GM12878 (cell line): ENCODE data around the gene FBXL14. TPM values are rescaled to one million over a fixed set of nuclear protein-coding genes. Genes with fewer than 3 reads are reported as not detected.

Source experiments
- ATAC-seq: fragments of 200-7000 bp; cut with Tn5 transposase; 3 replicates; pipeline ENCODE4 v1.9.1; 2020; ENCODE audit warnings: mild to moderate bottlenecking, moderate library complexity
- BruUV-seq: library from RNA; stranded (reverse); fragments of 400-500 nt; replicated peaks from 2 replicates; lab custom pipeline; 2021; lab: Mats Ljungman, UMichigan
- CTCF ChIA-PET: fragments of 300-600 bp; sonication (Branson Sonifier 250); formaldehyde crosslinking; extraction: SDS; loops from one replicate; lab custom pipeline; 2021; ENCODE audit warnings: inconsistent platforms; lab: Yijun Ruan, JAX
- POLR2A ChIA-PET: fragments of 350-600 bp; formaldehyde crosslinking; extraction: SDS; loops from one replicate; lab custom pipeline; 2021; ENCODE audit warnings: inconsistent platforms; lab: Charles Lee
- RAD21 ChIA-PET: fragments of 300-600 bp; sonication (Branson Sonifier 250); formaldehyde crosslinking; loops from one replicate; lab custom pipeline; 2023; ENCODE audit warnings: antibody characterized with exemption; ENCODE audit not compliant: unreplicated experiment; lab: Charles Lee
- SMC1A ChIA-PET: fragments of 300-600 bp; sonication (Branson Sonifier 250); formaldehyde crosslinking; loops from one replicate; lab custom pipeline; 2023; ENCODE audit not compliant: unreplicated experiment, uncharacterized antibody; lab: Charles Lee
- DNase-seq: peaks from one replicate; pipeline ENCODE4 v3.0.0-alpha.2; 2011; ENCODE audit warnings: low read depth, low spot score
- FAIRE-seq: peaks from 3 replicates; lab custom pipeline; 2011; peaks lifted over from hg19 to GRCh38; lab: Jason Lieb, UNC
- H2AFZ ChIP-seq: 2 replicates; pipeline ENCODE4 v1.6.0; 2011; ENCODE audit warnings: low read depth, low read length, control low read depth; ENCODE audit not compliant: control insufficient read depth
- H3K27ac ChIP-seq: 2 replicates; pipeline ENCODE4 v1.5.1; 2011; ENCODE audit warnings: control low read depth; ENCODE audit not compliant: control insufficient read depth, insufficient read depth
- H3K27me3 ChIP-seq, 2 experiments: replicated peaks in 1 of 2; 2 replicates each; pipeline versions ENCODE4 v1.6.0 to v1.6.1; 2011; ENCODE audit warnings: low read length in 1 of 2; ENCODE audit not compliant: control insufficient read depth in 2 of 2, insufficient read depth in 2 of 2
- H3K36me3 ChIP-seq, 2 experiments: 2 replicates each; pipeline ENCODE4 v1.5.1; 2011; ENCODE audit warnings: low read length in 1 of 2; ENCODE audit not compliant: control insufficient read depth in 2 of 2, insufficient read depth in 2 of 2
- H3K4me1 ChIP-seq: 2 replicates; pipeline ENCODE4 v1.6.1; 2011; ENCODE audit warnings: mild to moderate bottlenecking, low read length, moderate library complexity, mixed read lengths; ENCODE audit not compliant: control insufficient read depth, insufficient read depth
- H3K4me2 ChIP-seq: 2 replicates; pipeline ENCODE4 v1.6.0; 2011; ENCODE audit warnings: control low read depth; ENCODE audit not compliant: control insufficient read depth, insufficient read depth
- H3K4me3 ChIP-seq: fragments of 200-600 bp; sonication (generic); 2 replicates; pipeline ENCODE4 v1.5.1; 2016
- H3K79me2 ChIP-seq: 2 replicates; pipeline ENCODE4 v1.6.0; 2011; ENCODE audit warnings: low read length; ENCODE audit not compliant: control insufficient read depth, insufficient read depth
- H3K9ac ChIP-seq: 2 replicates; pipeline ENCODE4 v1.8.0; 2011; ENCODE audit warnings: low read length, control low read depth, mixed read lengths; ENCODE audit not compliant: control insufficient read depth, insufficient read depth
- H3K9me3 ChIP-seq: replicated peaks from 3 replicates; pipeline ENCODE4 v1.5.1; 2011; ENCODE audit warnings: mild to moderate bottlenecking, low read length; ENCODE audit not compliant: control insufficient read depth, insufficient read depth
- H4K20me1 ChIP-seq: 2 replicates; pipeline ENCODE4 v1.6.0; 2011; ENCODE audit not compliant: control insufficient read depth, insufficient read depth
- BRCA1 ChIP-seq: IDR thresholded peaks from 2 replicates; pipeline ENCODE4 v1.6.1; 2011; ENCODE audit warnings: low read depth, low read length, improper control_type of control experiment
- RB1 ChIP-seq: fragments of 450-650 bp; formaldehyde crosslinking; IDR thresholded peaks from 2 replicates; pipeline ENCODE4 v1.6.1; 2017; ENCODE audit warnings: mild to moderate bottlenecking, borderline replicate concordance
- SRF ChIP-seq, 2 experiments: IDR thresholded peaks; 2 replicates each; pipeline ENCODE4 v1.6.1; 2011; ENCODE audit warnings: low read depth in 2 of 2, low read length in 2 of 2, mild to moderate bottlenecking in 1 of 2, moderate library complexity in 1 of 2
- TARDBP ChIP-seq: IDR thresholded peaks from 2 replicates; pipeline ENCODE4 v1.6.1; 2016; ENCODE audit warnings: borderline replicate concordance
- TCF12 ChIP-seq: IDR thresholded peaks from 2 replicates; pipeline ENCODE4 v1.6.1; 2011; ENCODE audit warnings: low read depth, mild to moderate bottlenecking, low read length
- WGBS: methylation state at CpG from one replicate; pipeline ENCODE4 v1.1.6; 2016; ENCODE audit warnings: low lambda C conversion rate; ENCODE audit not compliant: insufficient replicate concordance, insufficient coverage; ENCODE audit errors: missing lambda C conversion rate; 5-methylcytosine and 5-hydroxymethylcytosine counted together
- in situ Hi-C: fragments of 300-500 bp; cut with MboI; formaldehyde crosslinking; loops from 9 replicates; pipeline ENCODE4 v1.14.3; 2018; ENCODE audit warnings: mixed read lengths
- intact Hi-C: fragments of 100-400 bp; cut with micrococcal nuclease; formaldehyde crosslinking; loops from one replicate; pipeline ENCODE4 v1.14.2; 2022; ENCODE audit not compliant: unreplicated experiment
- polyA plus RNA-seq, 11 experiments: library from polyadenylated mRNA; depleted of rRNA in 4 of 11; unstranded in 6 of 11; stranded (reverse) in 5 of 11; fragments of >200 nt; fragmentation: Nextera tagmentation in 4 of 11; fragmentation: Illumina TruSeq in 1 of 11; extraction: Ambion mirVana in 4 of 11; extraction: Trizol in 1 of 11; gene quantifications; 1 replicate in 1 of 11; 2 replicates in 10 of 11; pipeline versions ENCODE4 v1.2.1 to v1.2.3, GENCODE V29; 2011 to 2016; ENCODE audit warnings: inconsistent platforms in 2 of 11, missing spikeins in 2 of 11, low read depth in 1 of 11
- total RNA-seq, 4 experiments: library from RNA; depleted of rRNA in 3 of 4; stranded (reverse); fragments of >200 nt in 3 of 4; fragmentation: Illumina TruSeq in 1 of 4; extraction: Trizol in 1 of 4; gene quantifications; 2 replicates each; pipeline versions ENCODE4 v1.2.1 to v1.2.3, GENCODE V29; 2013 to 2021

Gene FBXL14
- total and polyA plus RNA-seq, 10 of the 15 experiments (the other 5 are each of a cell fraction or from before 2014, with no cell fraction given) = 0.44 to 19.0 (median 2.9) TPM

GRCh38 chr12:1638203-1638602, 43.8 kb upstream of the FBXL14 start:
- TF ChIP-seq SRF (IDR thresholded peaks at IDR 0.05; ENCODE audit: low read depth in 2 of 2, low read length in 2 of 2) (no peak), TCF12 (no peak), TARDBP (no peak)
- TF ChIP-seq, all 136 proteins: peak for 0
- CTCF ChIA-PET = interaction anchor here (0.7 to 7.3 kb wide), 5 partner anchors 9 to 301 kb away, joined by 3 to 112 read pairs (median 6); partner anchors contain the start of gene WNT5B
- Histone ChIP-seq H3K79me2 (no peaks in the 10 kb centered on the region), H3K9me3 (no peaks in the 10 kb centered on the region), H3K27ac (no peak overlapping the region), H3K36me3 (no peaks in the 10 kb centered on the region), H3K4me2 (no peak overlapping the region), H4K20me1 (no peaks in the 10 kb centered on the region), H3K4me3 (no peak overlapping the region), H3K9ac (no peak overlapping the region), H2AFZ (no peak overlapping the region), H3K27me3 (no peaks in the 10 kb centered on the region), H3K4me1 (no peaks in the 10 kb centered on the region)
- in situ Hi-C loops = no loop called here
- SMC1A ChIA-PET = interaction anchor here (0.9 to 1.1 kb wide), 2 partner anchors 153 to 579 kb away, joined by 3 read pairs; no protein-coding TSS in a partner anchor
- BruUV-seq = no TSS peak
- ATAC-seq = no peak
- no peak for FAIRE-seq
- POLR2A ChIA-PET = no interaction called here
- intact Hi-C loops = no loop called here
- RAD21 ChIA-PET = interaction anchor here (1.9 kb wide), 1 partner anchor 153 kb away, joined by 7 read pairs; no protein-coding TSS in a partner anchor
- 50% methylated on average over 5 of the region's 5 CpGs for WGBS
- DNase-seq = no peak

GRCh38 chr12:1635301-1636095, 41.1 kb upstream of the FBXL14 start:
- RAD21 ChIA-PET = interaction anchor here (0.9 to 2.5 kb wide), 7 partner anchors 8 to 518 kb away, joined by 3 to 44 read pairs (median 6); no protein-coding TSS in a partner anchor
- SMC1A ChIA-PET = interaction anchor here (0.5 to 4.7 kb wide), 15 partner anchors 12 to 538 kb away, joined by 3 to 56 read pairs (median 5); no protein-coding TSS in a partner anchor
- no peak for DNase-seq
- no peak overlapping the region for H3K4me2 ChIP-seq
- no peak for ATAC-seq
- no peak for FAIRE-seq
- POLR2A ChIA-PET = interaction anchor here (1.0 to 1.5 kb wide), 2 partner anchors 156 to 161 kb away, joined by 3 to 5 read pairs; no protein-coding TSS in a partner anchor
- intact Hi-C loops (no loop called here), in situ Hi-C loops (no loop called here)
- peaks cover 1 to 2% of the 10 kb centered on the region in 2 experiments; a peak in 2 of 4 replicates for H3K27me3 ChIP-seq
- no peaks in the 10 kb centered on the region for H3K9me3 ChIP-seq
- no peak overlapping the region for H3K27ac ChIP-seq
- no peaks in the 10 kb centered on the region for H3K79me2 ChIP-seq
- no peak for TF ChIP-seq RB1
- TF ChIP-seq BRCA1 = no peak
- 74% methylated on average over 11 of the region's 11 CpGs for WGBS
- BruUV-seq = no TSS peak
- H3K4me1 ChIP-seq = 0 out of 2 replicates have a peak, but pooled peaks cover 3% of the 10 kb centered on the region
- no peaks in the 10 kb centered on the region for H3K36me3 ChIP-seq
- CTCF ChIA-PET = interaction anchor here (0.6 to 7.3 kb wide), 35 partner anchors 9 to 1073 kb away, joined by 3 to 112 read pairs (median 5); no protein-coding TSS in a partner anchor
- H4K20me1 ChIP-seq = no peaks in the 10 kb centered on the region
- H3K9ac ChIP-seq = no peak overlapping the region
- H3K4me3 ChIP-seq = no peak overlapping the region
- no peak overlapping the region for H2AFZ ChIP-seq
